NCI-H1105 treated with DMSO at 0.1 percent for 48 hours (cell line): ENCODE measurements around the gene CTSH.
"Not testable (repeated sequence)": the region's sequence is repeated elsewhere in the genome, so short reads cannot be mapped to it uniquely, and the experiment has no call there.

Source experiments
- DNase-seq: peaks from one replicate; lab custom pipeline; 2025; lab: John Stamatoyannopoulos, UW

Gene CTSH

GRCh38 chr15:78921940-78922339, 22.9 kb downstream of the CTSH start:
- no peak for DNase-seq

GRCh38 chr15:78921517-78921916, 23.3 kb downstream of the CTSH start:
- DNase-seq: no peak

GRCh38 chr15:78917888-78918287, 27.0 kb downstream of the CTSH start:
- DNase-seq: no peak

- DNase-seq: no peak
Measured at GRCh38 chr15:78916088-78916487, 28.8 kb downstream of the CTSH start.

GRCh38 chr15:78915341-78916087, 29.3 kb downstream of the CTSH start:
- no peak for DNase-seq

- no peak for DNase-seq
Measured at GRCh38 chr15:78914027-78914764, 30.6 kb downstream of the CTSH start.

DNA sequence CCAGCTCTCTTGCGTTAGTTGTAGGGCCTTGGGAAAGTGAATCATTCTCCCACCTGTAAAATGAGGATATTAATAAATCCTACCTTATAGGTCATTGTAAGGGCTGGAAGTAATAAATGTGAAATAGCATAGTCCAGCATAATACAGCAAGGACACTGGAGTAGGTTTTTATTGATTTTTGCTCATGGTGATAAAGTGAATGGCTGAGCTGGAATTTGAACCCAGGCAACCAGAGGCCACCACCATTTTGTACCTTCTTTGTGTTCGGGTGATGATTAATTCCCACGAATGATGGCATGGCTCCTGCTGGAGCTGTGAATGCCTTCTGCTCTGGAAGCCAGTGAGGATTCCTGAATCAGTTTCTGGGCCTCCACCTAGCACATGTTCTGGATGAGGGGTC, 31.8 kb downstream of the CTSH start:
- DNase-seq: no peak

DNA sequence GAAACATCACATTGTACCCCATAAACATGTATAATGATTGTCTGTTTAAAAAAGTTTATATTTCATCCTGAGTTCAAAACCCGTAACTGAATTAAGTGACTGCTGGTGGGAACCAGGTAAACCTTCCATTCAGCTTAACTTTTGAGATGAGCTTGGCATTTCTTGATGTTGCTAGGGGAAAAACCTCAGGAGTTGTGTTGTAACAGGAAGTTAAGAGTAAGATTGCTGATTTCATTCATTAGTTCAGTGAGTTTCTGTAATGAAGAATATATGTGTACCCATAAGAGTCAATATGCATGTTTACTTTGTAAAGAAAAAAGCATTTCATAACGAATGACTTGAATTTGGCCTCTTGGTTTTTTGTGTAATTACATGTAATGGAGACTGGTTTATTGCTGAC, 32.5 kb downstream of the CTSH start:
- no peak for DNase-seq

GRCh38 chr15:78910271-78910670, 34.6 kb downstream of the CTSH start:
- DNase-seq: no peak

- no peak for DNase-seq
Measured at GRCh38 chr15:78909791-78910228, 35.0 kb downstream of the CTSH start.

- no peak for DNase-seq
Measured at GRCh38 chr15:78909160-78909695, 35.6 kb downstream of the CTSH start.

DNA sequence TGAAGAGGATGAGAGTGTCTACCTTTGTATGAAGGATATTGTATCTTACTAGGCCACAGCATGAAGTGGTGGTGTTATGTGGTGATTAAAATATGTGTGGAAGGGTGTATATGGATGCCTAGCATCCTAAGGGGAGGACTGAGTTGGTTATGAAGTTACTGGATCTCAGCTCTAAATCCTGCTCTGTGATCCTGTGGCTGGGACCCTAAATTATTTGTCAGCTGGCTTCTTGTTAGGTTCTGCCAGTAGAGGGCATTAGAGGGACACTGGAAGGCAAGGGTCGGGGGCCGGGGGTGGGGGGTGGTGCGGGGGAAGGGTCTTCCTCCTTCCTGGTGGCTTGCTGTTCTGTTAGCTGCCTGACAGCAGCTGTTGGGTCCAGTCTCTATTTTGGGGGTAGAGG, 37.3 kb downstream of the CTSH start:
- DNase-seq: no peak

DNA sequence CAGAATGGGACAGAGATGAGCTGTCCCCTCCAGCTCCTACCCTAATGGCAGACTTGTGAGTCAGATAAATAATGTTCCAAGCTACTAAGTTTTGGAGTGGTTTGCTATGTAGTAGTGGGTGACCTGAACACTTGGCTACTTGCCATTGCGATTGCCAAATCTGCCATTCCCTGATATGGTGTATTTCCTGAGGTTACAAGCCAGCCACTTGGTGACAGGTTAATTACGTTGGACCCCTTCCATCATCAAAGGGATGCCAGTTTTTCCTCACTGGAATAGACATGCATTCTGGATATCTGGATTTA, 38.6 kb downstream of the CTSH start:
- DNase-seq: peak; percentile 41

- DNase-seq: no peak
Measured at GRCh38 chr15:78904599-78905358, 40.1 kb downstream of the CTSH start.

GRCh38 chr15:78902281-78903032, 42.4 kb downstream of the CTSH start:
- not testable (repeated sequence) for DNase-seq

GRCh38 chr15:78900819-78901533, 43.9 kb downstream of the CTSH start:
- DNase-seq: not testable (repeated sequence)

DNA sequence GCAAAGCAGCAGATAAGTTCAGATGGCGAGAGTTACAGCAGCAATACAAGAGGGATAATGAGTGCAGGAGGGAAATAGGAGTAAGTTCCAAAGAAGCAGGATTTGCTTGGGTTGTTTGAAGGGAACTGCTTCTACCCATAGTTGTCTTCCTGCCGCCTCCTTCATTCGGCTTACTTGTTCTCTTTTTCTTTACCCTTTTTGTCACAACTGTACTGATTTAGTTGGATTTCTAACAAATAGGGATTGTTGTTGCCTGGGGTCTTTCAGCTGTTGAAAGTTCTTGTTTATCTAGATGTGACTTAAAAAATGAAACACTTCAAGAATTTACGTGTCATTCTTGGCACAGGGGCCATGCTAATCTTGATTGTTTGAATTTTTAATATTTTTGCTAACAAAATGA, 46.3 kb downstream of the CTSH start:
- DNase-seq: no peak

DNA sequence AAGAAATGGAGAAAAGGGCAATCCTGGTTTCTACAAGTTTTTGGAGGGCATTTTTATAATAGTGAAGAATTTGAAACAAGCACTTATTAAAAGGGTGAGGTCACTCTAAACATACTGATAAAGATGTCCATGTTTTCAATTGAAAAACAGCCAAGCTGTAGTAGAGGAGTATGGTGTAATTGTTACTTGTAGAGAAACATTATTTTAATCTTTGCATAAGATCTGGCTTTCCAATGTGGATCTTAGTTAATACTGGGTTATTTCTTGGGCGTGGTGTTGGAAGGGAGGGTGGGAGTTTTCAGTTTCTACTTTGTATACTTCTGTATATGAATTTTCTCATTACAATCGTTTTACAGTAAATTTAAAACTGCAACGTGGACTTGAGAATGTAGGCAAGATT, 49.4 kb downstream of the CTSH start:
- DNase-seq: no peak

- DNase-seq: no peak
Measured at GRCh38 chr15:78893538-78893937, 51.3 kb downstream of the CTSH start.

DNA sequence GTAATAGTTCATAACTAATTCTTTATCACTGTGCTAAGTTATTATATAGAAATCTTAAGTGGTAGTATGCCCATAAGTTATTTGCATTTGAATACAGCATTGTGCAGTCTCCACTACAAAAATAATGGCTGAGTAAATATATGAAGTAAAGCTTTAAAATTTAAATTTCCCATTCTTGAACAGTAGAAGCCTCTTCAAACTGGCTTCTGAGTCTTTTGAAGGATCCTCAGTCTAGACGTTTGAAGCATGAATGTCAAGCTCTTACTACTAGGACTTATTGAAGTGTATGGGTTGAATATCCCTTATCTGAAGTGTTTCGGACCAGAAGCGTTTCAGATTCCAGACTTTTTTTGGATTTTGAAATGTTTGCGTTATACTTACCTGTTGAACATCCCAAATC, 55.8 kb downstream of the CTSH start:
- no peak for DNase-seq

DNA sequence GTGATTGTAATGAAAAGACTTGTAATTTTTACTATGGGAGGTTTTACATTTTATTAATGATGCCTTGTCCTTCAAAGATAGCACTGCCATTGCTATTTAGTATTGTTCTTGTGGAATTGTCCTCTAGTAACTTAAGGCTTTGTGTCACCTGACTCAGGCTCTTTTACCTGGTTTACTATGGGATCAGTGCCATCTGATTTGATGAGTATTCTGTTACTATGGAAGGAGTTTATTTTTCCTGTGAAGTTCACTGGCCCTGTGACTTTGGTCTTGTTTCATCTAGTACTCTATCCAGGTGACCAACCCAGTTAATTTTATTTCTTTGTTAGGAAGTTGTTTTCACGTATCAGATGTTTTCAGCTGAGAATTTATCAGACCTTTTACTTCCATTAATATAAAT, 63.2 kb downstream of the CTSH start:
- DNase-seq: no peak
